ENCODE results near the gene NIT1. TPM values are rescaled to one million over a fixed set of nuclear protein-coding genes. Genes with fewer than 3 reads are reported as not detected.

The NIT1 gene
- total and polyA plus RNA-seq, 9 of the 15 experiments (the other 6 are each of a cell fraction or from before 2014, with no cell fraction given) = 18.4 to 76.0 (median 33.7) TPM

DNA sequence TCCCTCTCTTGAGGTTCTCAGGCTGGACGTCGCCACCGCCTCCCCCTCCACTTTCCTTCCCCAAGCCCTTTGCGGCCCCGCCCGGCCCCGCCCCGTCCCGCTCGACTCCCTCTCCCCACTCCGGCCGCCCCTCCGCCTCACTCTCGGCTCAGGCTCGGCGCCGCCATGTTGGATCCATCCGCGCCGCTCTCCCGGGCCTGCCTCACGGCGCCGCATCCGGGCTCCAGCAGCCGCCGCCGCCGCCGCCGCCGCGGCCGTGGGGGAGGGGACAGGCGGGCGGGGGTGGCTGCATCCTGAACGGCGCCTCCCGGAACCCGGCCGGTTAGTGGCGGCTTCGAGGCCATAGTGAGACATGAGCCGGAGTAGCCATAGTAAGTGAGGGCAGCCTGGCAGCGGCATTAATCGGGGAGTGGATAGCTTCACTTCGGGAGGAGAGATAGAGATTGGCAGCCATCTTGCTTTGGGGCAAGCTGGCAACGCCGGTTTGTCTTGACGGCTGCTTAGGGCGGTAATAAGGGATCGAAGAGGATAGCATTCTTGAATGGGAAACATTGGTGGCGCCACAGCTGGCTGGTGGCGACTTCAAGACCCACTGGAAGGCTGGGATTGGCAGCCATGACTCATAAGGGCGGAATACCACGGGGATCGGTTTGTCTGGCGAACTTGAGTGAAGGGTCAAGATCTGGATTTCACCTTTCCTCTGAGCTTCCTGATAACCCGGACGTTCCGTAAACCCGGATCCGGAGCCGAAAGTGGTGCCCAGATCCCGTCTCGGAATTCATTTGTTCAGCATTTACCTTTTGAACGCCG lies 14.7 kb downstream of the NIT1 start, which contains the start of gene DEDD (continued):
- TF ChIP-seq, protein P1, sequence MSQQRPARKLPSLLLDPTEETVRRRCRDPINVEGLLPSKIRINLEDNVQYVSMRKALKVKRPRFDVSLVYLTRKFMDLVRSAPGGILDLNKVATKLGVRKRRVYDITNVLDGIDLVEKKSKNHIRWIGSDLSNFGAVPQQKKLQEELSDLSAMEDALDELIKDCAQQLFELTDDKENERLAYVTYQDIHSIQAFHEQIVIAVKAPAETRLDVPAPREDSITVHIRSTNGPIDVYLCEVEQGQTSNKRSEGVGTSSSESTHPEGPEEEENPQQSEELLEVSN (IDR thresholded peaks at IDR 0.05; ENCODE audit: borderline replicate concordance in 1 of 2, extremely low read depth in 1 of 2, insufficient read depth in 1 of 2, insufficient read length in 1 of 2, low read depth in 1 of 2, low read length in 1 of 2, poor library complexity in 1 of 2, severe bottlenecking in 1 of 2) = peak in 1 of 2 experiments; percentile 0
- TF ChIP-seq ZNF717 (CRISPR knock-in tag; IDR thresholded peaks at IDR 0.05) (no peak), ZBED1 (IDR thresholded peaks at IDR 0.05) (no peak), ZNF184 (CRISPR knock-in tag; IDR thresholded peaks at IDR 0.05) (no peak), RCOR1 (IDR thresholded peaks at IDR 0.05; ENCODE audit: borderline replicate concordance in 1 of 2, low read depth in 2 of 2, low read length in 2 of 2) (no peak), ZNF174 (CRISPR knock-in tag; IDR thresholded peaks at IDR 0.05) (no peak), POLR2H (tag; IDR thresholded peaks at IDR 0.05; ENCODE audit: low read depth) (peak; percentile 64), RUNX1 (IDR thresholded peaks at IDR 0.05; ENCODE audit: low read depth) (peak; percentile 90)
- TF ChIP-seq, protein P2, sequence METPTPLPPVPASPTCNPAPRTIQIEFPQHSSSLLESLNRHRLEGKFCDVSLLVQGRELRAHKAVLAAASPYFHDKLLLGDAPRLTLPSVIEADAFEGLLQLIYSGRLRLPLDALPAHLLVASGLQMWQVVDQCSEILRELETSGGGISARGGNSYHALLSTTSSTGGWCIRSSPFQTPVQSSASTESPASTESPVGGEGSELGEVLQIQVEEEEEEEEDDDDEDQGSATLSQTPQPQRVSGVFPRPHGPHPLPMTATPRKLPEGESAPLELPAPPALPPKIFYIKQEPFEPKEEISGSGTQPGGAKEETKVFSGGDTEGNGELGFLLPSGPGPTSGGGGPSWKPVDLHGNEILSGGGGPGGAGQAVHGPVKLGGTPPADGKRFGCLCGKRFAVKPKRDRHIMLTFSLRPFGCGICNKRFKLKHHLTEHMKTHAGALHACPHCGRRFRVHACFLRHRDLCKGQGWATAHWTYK (CRISPR knock-in tag; IDR thresholded peaks at IDR 0.05) = peak; percentile 60; the same call in 1 of the 2 replicates
- TF ChIP-seq, protein P3, sequence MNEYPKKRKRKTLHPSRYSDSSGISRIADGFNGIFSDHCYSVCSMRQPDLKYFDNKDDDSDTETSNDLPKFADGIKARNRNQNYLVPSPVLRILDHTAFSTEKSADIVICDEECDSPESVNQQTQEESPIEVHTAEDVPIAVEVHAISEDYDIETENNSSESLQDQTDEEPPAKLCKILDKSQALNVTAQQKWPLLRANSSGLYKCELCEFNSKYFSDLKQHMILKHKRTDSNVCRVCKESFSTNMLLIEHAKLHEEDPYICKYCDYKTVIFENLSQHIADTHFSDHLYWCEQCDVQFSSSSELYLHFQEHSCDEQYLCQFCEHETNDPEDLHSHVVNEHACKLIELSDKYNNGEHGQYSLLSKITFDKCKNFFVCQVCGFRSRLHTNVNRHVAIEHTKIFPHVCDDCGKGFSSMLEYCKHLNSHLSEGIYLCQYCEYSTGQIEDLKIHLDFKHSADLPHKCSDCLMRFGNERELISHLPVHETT (CRISPR knock-in tag; conservative IDR thresholded peaks at IDR 0.05 in 1 of 2, IDR thresholded peaks at IDR 0.05 in 1 of 2) = peak in 1 of 2 experiments; percentile 100; a peak in 2 of 4 replicates
- TF ChIP-seq, protein P4, sequence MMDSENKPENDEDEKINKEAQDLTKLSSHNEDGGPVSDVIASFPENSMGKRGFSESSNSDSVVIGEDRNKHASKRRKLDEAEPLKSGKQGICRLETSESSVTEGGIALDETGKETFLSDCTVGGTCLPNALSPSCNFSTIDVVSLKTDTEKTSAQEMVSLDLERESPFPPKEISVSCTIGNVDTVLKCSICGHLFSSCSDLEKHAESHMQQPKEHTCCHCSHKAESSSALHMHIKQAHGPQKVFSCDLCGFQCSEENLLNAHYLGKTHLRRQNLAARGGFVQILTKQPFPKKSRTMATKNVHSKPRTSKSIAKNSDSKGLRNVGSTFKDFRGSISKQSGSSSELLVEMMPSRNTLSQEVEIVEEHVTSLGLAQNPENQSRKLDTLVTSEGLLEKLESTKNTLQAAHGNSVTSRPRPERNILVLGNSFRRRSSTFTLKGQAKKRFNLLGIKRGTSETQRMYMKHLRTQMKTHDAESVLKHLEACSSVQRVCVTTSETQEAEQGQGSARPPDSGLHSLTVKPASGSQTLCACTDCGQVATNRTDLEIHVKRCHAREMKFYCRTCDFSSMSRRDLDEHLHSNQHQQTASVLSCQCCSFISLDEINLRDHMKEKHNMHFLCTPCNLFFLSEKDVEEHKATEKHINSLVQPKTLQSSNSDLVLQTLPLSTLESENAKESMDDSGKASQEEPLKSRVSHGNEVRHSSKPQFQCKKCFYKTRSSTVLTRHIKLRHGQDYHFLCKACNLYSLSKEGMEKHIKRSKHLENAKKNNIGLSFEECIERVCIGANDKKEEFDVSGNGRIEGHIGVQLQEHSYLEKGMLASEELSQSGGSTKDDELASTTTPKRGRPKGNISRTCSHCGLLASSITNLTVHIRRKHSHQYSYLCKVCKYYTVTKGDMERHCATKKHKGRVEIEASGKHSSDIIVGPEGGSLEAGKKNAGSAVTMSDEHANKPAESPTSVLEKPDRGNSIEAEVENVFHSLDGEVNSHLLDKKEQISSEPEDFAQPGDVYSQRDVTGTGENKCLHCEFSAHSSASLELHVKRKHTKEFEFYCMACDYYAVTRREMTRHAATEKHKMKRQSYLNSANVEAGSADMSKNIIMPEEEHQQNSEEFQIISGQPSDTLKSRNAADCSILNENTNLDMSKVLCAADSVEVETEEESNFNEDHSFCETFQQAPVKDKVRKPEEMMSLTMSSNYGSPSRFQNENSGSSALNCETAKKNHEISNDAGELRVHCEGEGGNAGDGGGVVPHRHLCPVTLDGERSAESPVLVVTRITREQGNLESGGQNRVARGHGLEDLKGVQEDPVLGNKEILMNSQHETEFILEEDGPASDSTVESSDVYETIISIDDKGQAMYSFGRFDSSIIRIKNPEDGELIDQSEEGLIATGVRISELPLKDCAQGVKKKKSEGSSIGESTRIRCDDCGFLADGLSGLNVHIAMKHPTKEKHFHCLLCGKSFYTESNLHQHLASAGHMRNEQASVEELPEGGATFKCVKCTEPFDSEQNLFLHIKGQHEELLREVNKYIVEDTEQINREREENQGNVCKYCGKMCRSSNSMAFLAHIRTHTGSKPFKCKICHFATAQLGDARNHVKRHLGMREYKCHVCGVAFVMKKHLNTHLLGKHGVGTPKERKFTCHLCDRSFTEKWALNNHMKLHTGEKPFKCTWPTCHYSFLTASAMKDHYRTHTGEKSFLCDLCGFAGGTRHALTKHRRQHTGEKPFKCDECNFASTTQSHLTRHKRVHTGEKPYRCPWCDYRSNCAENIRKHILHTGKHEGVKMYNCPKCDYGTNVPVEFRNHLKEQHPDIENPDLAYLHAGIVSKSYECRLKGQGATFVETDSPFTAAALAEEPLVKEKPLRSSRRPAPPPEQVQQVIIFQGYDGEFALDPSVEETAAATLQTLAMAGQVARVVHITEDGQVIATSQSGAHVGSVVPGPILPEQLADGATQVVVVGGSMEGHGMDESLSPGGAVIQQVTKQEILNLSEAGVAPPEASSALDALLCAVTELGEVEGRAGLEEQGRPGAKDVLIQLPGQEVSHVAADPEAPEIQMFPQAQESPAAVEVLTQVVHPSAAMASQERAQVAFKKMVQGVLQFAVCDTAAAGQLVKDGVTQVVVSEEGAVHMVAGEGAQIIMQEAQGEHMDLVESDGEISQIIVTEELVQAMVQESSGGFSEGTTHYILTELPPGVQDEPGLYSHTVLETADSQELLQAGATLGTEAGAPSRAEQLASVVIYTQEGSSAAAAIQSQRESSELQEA (IDR thresholded peaks at IDR 0.05; ENCODE audit: low read depth) = no peak
- TF ChIP-seq, protein P5, sequence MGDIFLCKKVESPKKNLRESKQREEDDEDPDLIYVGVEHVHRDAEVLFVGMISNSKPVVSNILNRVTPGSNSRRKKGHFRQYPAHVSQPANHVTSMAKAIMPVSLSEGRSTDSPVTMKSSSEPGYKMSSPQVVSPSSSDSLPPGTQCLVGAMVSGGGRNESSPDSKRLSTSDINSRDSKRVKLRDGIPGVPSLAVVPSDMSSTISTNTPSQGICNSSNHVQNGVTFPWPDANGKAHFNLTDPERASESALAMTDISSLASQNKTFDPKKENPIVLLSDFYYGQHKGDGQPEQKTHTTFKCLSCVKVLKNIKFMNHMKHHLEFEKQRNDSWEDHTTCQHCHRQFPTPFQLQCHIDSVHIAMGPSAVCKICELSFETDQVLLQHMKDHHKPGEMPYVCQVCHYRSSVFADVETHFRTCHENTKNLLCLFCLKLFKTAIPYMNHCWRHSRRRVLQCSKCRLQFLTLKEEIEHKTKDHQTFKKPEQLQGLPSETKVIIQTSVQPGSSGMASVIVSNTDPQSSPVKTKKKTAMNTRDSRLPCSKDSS (IDR thresholded peaks at IDR 0.05; ENCODE audit: low read depth, partially characterized antibody) = no peak

Data from K562 (cell line).